SK-N-SH (cell line): Measurements from ENCODE around the gene RNU11. TPM values are rescaled to one million over a fixed set of nuclear protein-coding genes. Genes with fewer than 3 reads are reported as not detected.

Experiments
- CTCF ChIA-PET: fragments of 300-600, 350-600 bp; formaldehyde crosslinking; extraction: SDS; loops from one replicate; lab custom pipeline; 2021; lab: Yijun Ruan, JAX
- POLR2A ChIA-PET: fragments of 350-600 bp; sonication (Branson Sonifier 250); formaldehyde crosslinking; extraction: SDS; loops from one replicate; lab custom pipeline; 2020; ENCODE audit warnings: antibody characterized with exemption, inconsistent platforms; lab: Yijun Ruan, JAX
- DNase-seq: peaks from one replicate; pipeline ENCODE4 v3.0.0; 2012
- H2AFZ ChIP-seq: fragments of 200-600 bp; sonication (generic); 2 replicates; pipeline ENCODE4 v1.8.1; 2016; ENCODE audit warnings: antibody characterized with exemption, mild to moderate bottlenecking, low read depth
- H3F3A ChIP-seq: fragments of 200-600 bp; sonication (generic); replicated peaks from 2 replicates; pipeline ENCODE3; 2016; ENCODE audit warnings: antibody characterized with exemption, mild to moderate bottlenecking; ENCODE audit not compliant: insufficient read depth
- H3K27ac ChIP-seq, 2 experiments: fragments of 200-500 bp in 1 of 2; fragments of 200-600 bp in 1 of 2; sonication (Bioruptor generic) in 1 of 2; sonication (generic), shearing (Covaris generic) in 1 of 2; 2 replicates each; pipeline versions ENCODE4 v1.5.1 to v1.6.1; 2014 to 2016; ENCODE audit warnings: low read depth in 2 of 2, inconsistent platforms in 1 of 2, low read length in 1 of 2, mild to moderate bottlenecking in 1 of 2, mixed read lengths in 1 of 2
- H3K27me3 ChIP-seq: fragments of 200-600 bp; sonication (generic), shearing (Covaris generic); 2 replicates; pipeline ENCODE4 v1.6.1; 2016; ENCODE audit warnings: mixed run types; ENCODE audit not compliant: insufficient read depth
- H3K36me3 ChIP-seq, 2 experiments: fragments of 200-500 bp in 1 of 2; fragments of 200-600 bp in 1 of 2; sonication (Bioruptor generic) in 1 of 2; sonication (generic) in 1 of 2; replicated peaks in 1 of 2; 2 replicates each; pipeline versions ENCODE3 to v1.5.1; 2014 to 2016; ENCODE audit warnings: low read length in 1 of 2, mild to moderate bottlenecking in 1 of 2; ENCODE audit not compliant: insufficient read depth in 2 of 2, control insufficient read depth in 1 of 2
- H3K4me1 ChIP-seq, 2 experiments: fragments of 200-500 bp in 1 of 2; fragments of 200-600 bp in 1 of 2; sonication (Bioruptor generic) in 1 of 2; sonication (generic), shearing (Covaris generic) in 1 of 2; 2 replicates each; pipeline versions ENCODE4 v1.5.1 to v1.6.1; 2014 to 2016; ENCODE audit warnings: low read depth in 1 of 2, low read length in 1 of 2, mixed run types in 1 of 2; ENCODE audit not compliant: insufficient read depth in 2 of 2, control insufficient read depth in 1 of 2
- H3K4me2 ChIP-seq: fragments of 200-600 bp; sonication (generic), shearing (Covaris generic); 2 replicates; pipeline ENCODE4 v1.6.1; 2017; ENCODE audit warnings: mixed run types
- H3K4me3 ChIP-seq, 2 experiments: fragments of 200-500 bp in 1 of 2; fragments of 200-600 bp in 1 of 2; sonication (Bioruptor generic) in 1 of 2; sonication (generic), shearing (Covaris generic) in 1 of 2; 2 replicates each; pipeline versions ENCODE4 v1.5.1 to v1.8.1; 2014 to 2016; ENCODE audit warnings: low read depth in 2 of 2, inconsistent platforms in 1 of 2, low read length in 1 of 2, mild to moderate bottlenecking in 1 of 2, mixed read lengths in 1 of 2, moderate library complexity in 1 of 2
- H3K79me2 ChIP-seq: fragments of 200-600 bp; sonication (generic); 2 replicates; pipeline ENCODE4 v1.8.1; 2017; ENCODE audit warnings: mild to moderate bottlenecking; ENCODE audit not compliant: insufficient read depth
- H3K9ac ChIP-seq: fragments of 200-600 bp; sonication (generic); 2 replicates; pipeline ENCODE4 v1.6.1; 2017; ENCODE audit warnings: mixed run types
- H3K9me2 ChIP-seq: fragments of 200-600 bp; sonication (generic); 2 replicates; pipeline ENCODE4 v1.6.1; 2017; ENCODE audit warnings: mixed run types
- H3K9me3 ChIP-seq: fragments of 200-600 bp; sonication (generic); 2 replicates; pipeline ENCODE4 v1.6.1; 2017; ENCODE audit warnings: mixed run types, mild to moderate bottlenecking, moderate library complexity
- H4K20me1 ChIP-seq: fragments of 200-600 bp; sonication (generic); 2 replicates; pipeline ENCODE4 v1.6.1; 2017; ENCODE audit warnings: mild to moderate bottlenecking, mixed run types; ENCODE audit not compliant: insufficient read depth
- CHD2 ChIP-seq: fragments of 150-350 bp; IDR thresholded peaks from 2 replicates; pipeline ENCODE4 v1.6.1; 2018; ENCODE audit warnings: low read length; ENCODE audit not compliant: partially characterized antibody
- ELF1 ChIP-seq: IDR thresholded peaks from 2 replicates; pipeline ENCODE4 v1.4.0; 2012
- EZH2phosphoT487 ChIP-seq: fragments of 200-600 bp; sonication (generic); IDR thresholded peaks from 2 replicates; pipeline ENCODE4 v1.6.1; 2017; ENCODE audit warnings: low read depth, mixed run types, mild to moderate bottlenecking, antibody characterized with exemption, moderate library complexity, borderline replicate concordance
- FOSL2 ChIP-seq: IDR thresholded peaks from 2 replicates; pipeline ENCODE4 v1.4.0; 2012; ENCODE audit warnings: low read depth, mild to moderate bottlenecking, moderate library complexity, borderline replicate concordance
- FOXJ3 ChIP-seq: sonication (generic); formaldehyde crosslinking; IDR thresholded peaks from 2 replicates; pipeline ENCODE4 v1.5.1; 2020; ENCODE audit warnings: mild to moderate bottlenecking, missing genetic modification reagents
- GABPA ChIP-seq: IDR thresholded peaks from 2 replicates; pipeline ENCODE4 v1.4.0; 2012; ENCODE audit warnings: low read depth, mild to moderate bottlenecking
- IRF3 ChIP-seq: fragments of 150-350 bp; IDR thresholded peaks from 2 replicates; pipeline ENCODE4 v1.6.1; 2016; ENCODE audit warnings: mild to moderate bottlenecking, low read depth, low read length
- MEF2A ChIP-seq: IDR thresholded peaks from 2 replicates; pipeline ENCODE4 v1.4.0; 2012; ENCODE audit warnings: low read depth, borderline replicate concordance
- POLR2AphosphoS5 ChIP-seq: IDR thresholded peaks from 2 replicates; pipeline ENCODE4 v1.6.1; 2012; ENCODE audit warnings: low read depth, low read length
- RCOR1 ChIP-seq: fragments of 150-350 bp; IDR thresholded peaks from 2 replicates; pipeline ENCODE4 v1.6.1; 2017; ENCODE audit warnings: antibody characterized with exemption, low read length
- SIN3A ChIP-seq: IDR thresholded peaks from 2 replicates; pipeline ENCODE4 v1.6.1; 2012; ENCODE audit warnings: low read depth, mild to moderate bottlenecking, low read length, moderate library complexity, borderline replicate concordance
- TCF12 ChIP-seq: IDR thresholded peaks from 2 replicates; pipeline ENCODE4 v1.4.0; 2012
- USF2 ChIP-seq: fragments of 150-350 bp; IDR thresholded peaks from 2 replicates; pipeline ENCODE4 v1.6.1; 2017; ENCODE audit warnings: antibody characterized with exemption, low read length, low read depth, borderline replicate concordance
- WGBS: methylation state at CpG from one replicate; pipeline ENCODE4 v1.1.6; 2017; ENCODE audit warnings: low lambda C conversion rate; 5-methylcytosine and 5-hydroxymethylcytosine counted together
- polyA plus RNA-seq, 3 experiments: library from polyadenylated mRNA; depleted of rRNA; stranded (reverse); fragments of >200 nt; gene quantifications; 2 replicates each; pipeline ENCODE4 v1.2.3, GENCODE V29; 2012
- TF ChIP-seq, protein P1 (sequence below): IDR thresholded peaks from 2 replicates; pipeline ENCODE4 v1.6.1; 2012; ENCODE audit warnings: mild to moderate bottlenecking, low read depth, low read length, moderate library complexity
- TF ChIP-seq, protein P2 (sequence below): IDR thresholded peaks from 2 replicates; pipeline ENCODE4 v1.4.0; 2012; ENCODE audit warnings: low read depth, borderline replicate concordance
- TF ChIP-seq, protein P3 (sequence below): IDR thresholded peaks from 2 replicates; pipeline ENCODE4 v1.4.0; 2012; ENCODE audit warnings: low read depth
- TF ChIP-seq, protein P4 (sequence below): fragments of 200-600 bp; sonication (generic); IDR thresholded peaks from 2 replicates; pipeline ENCODE4 v1.6.1; 2017; ENCODE audit warnings: antibody characterized with exemption, mild to moderate bottlenecking, moderate library complexity

The RNU11 gene
- polyA plus RNA-seq, 1 of the 3 experiments (the other 2 are of a cell fraction) = not detected

- H3K27ac ChIP-seq = no peak overlapping the region
- TF ChIP-seq FOXJ3 = no peak
- no peak for TF ChIP-seq POLR2AphosphoS5
- TF ChIP-seq RCOR1 = no peak
- no peak for TF ChIP-seq CHD2
- no peak for TF ChIP-seq EZH2phosphoT487
- TF ChIP-seq, protein P1, sequence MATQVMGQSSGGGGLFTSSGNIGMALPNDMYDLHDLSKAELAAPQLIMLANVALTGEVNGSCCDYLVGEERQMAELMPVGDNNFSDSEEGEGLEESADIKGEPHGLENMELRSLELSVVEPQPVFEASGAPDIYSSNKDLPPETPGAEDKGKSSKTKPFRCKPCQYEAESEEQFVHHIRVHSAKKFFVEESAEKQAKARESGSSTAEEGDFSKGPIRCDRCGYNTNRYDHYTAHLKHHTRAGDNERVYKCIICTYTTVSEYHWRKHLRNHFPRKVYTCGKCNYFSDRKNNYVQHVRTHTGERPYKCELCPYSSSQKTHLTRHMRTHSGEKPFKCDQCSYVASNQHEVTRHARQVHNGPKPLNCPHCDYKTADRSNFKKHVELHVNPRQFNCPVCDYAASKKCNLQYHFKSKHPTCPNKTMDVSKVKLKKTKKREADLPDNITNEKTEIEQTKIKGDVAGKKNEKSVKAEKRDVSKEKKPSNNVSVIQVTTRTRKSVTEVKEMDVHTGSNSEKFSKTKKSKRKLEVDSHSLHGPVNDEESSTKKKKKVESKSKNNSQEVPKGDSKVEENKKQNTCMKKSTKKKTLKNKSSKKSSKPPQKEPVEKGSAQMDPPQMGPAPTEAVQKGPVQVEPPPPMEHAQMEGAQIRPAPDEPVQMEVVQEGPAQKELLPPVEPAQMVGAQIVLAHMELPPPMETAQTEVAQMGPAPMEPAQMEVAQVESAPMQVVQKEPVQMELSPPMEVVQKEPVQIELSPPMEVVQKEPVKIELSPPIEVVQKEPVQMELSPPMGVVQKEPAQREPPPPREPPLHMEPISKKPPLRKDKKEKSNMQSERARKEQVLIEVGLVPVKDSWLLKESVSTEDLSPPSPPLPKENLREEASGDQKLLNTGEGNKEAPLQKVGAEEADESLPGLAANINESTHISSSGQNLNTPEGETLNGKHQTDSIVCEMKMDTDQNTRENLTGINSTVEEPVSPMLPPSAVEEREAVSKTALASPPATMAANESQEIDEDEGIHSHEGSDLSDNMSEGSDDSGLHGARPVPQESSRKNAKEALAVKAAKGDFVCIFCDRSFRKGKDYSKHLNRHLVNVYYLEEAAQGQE = no peak
- no peak for TF ChIP-seq TCF12
- TF ChIP-seq GABPA = no peak
- no peak for TF ChIP-seq FOSL2
- TF ChIP-seq MEF2A = no peak
- TF ChIP-seq, protein P2, sequence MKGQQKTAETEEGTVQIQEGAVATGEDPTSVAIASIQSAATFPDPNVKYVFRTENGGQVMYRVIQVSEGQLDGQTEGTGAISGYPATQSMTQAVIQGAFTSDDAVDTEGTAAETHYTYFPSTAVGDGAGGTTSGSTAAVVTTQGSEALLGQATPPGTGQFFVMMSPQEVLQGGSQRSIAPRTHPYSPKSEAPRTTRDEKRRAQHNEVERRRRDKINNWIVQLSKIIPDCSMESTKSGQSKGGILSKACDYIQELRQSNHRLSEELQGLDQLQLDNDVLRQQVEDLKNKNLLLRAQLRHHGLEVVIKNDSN = no peak
- no peak for TF ChIP-seq SIN3A
- TF ChIP-seq, protein P3, sequence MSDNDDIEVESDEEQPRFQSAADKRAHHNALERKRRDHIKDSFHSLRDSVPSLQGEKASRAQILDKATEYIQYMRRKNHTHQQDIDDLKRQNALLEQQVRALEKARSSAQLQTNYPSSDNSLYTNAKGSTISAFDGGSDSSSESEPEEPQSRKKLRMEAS = no peak
- no peak for TF ChIP-seq USF2
- TF ChIP-seq IRF3 = no peak
- TF ChIP-seq, protein P4, sequence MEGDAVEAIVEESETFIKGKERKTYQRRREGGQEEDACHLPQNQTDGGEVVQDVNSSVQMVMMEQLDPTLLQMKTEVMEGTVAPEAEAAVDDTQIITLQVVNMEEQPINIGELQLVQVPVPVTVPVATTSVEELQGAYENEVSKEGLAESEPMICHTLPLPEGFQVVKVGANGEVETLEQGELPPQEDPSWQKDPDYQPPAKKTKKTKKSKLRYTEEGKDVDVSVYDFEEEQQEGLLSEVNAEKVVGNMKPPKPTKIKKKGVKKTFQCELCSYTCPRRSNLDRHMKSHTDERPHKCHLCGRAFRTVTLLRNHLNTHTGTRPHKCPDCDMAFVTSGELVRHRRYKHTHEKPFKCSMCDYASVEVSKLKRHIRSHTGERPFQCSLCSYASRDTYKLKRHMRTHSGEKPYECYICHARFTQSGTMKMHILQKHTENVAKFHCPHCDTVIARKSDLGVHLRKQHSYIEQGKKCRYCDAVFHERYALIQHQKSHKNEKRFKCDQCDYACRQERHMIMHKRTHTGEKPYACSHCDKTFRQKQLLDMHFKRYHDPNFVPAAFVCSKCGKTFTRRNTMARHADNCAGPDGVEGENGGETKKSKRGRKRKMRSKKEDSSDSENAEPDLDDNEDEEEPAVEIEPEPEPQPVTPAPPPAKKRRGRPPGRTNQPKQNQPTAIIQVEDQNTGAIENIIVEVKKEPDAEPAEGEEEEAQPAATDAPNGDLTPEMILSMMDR = no peak
- TF ChIP-seq ELF1 = no peak
- no peaks in the 10 kb centered on the region for H3K36me3 ChIP-seq
- DNase-seq = no peak
- WGBS = 80% methylated on average over 6 of the region's 6 CpGs
- H3K4me2 ChIP-seq = no peak overlapping the region
- ChIA-PET CTCF (interaction anchor here (1.1 to 1.4 kb wide), 2 partner anchors 12 to 13 kb away, joined by 3 to 4 read pairs; no protein-coding TSS in a partner anchor), POLR2A (interaction anchor here (0.6 to 1.4 kb wide), 2 partner anchors 8 to 12 kb away, joined by 3 to 4 read pairs; partner anchors contain the start of gene RNU11)
- no peaks in the 10 kb centered on the region for H4K20me1 ChIP-seq
- no peak overlapping the region for H3K9ac ChIP-seq
- no peaks in the 10 kb centered on the region for H3K4me1 ChIP-seq
- H3K9me2 ChIP-seq = no peaks in the 10 kb centered on the region
- H3K79me2 ChIP-seq = no peaks in the 10 kb centered on the region
- no peaks in the 10 kb centered on the region for H3F3A ChIP-seq
- no peak overlapping the region for H3K4me3 ChIP-seq
- H2AFZ ChIP-seq = no peak overlapping the region
- no peaks in the 10 kb centered on the region for H3K27me3 ChIP-seq
- no peaks in the 10 kb centered on the region for H3K9me3 ChIP-seq
Measured at GRCh38 chr1:28656335-28656734, 7.9 kb downstream of the RNU11 start.
